ENCODE results near the gene EMD.
A peak's percentile ranks its signal among the peaks of the same experiment; 100 is the strongest.
"Not testable (repeated sequence)": the region's sequence is repeated elsewhere in the genome, so short reads cannot be mapped to it uniquely, and the experiment has no call there.

Gene EMD

DNA sequence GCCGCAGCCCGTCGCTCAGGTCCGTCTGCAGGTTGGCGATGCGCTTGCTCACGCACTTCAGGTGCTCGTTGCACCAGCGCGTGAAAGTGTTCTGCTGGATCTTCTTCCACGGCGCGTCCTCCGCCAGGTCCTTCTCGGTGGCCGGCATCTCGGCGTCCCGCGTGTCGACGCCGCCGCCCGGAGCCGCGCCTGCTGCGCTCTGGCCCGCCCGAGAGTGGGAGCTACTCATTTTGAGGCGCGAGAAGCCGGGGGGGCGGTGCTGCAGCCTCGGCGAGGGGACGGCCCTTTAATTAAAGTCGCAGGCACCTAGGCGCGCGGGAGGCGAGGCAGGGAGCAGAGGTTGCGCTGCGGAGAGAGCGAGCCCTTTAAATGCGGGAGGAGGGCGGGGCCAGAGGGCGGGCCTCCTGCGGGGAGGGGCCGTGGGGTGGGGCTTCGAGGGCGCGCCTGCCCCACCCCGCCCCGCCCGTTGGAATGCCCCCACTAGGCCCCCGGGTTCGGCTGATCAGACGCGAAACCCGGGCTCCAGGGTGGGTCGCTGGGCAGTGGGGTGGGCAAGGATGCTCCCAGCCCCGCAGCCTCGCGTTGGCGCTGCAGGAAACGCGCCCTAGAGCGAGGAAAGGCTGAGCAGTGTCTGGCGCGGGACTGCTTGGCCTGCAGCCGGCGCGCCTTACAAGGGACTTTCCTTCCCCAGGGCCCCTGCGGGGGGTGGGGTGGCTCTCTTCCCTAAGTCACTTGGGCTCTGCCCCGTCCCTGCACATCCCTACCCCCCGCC is 7.9 kb upstream of the EMD start:
- peak; percentile 87 for DNase-seq (ENCODE audit: low read depth)

DNA sequence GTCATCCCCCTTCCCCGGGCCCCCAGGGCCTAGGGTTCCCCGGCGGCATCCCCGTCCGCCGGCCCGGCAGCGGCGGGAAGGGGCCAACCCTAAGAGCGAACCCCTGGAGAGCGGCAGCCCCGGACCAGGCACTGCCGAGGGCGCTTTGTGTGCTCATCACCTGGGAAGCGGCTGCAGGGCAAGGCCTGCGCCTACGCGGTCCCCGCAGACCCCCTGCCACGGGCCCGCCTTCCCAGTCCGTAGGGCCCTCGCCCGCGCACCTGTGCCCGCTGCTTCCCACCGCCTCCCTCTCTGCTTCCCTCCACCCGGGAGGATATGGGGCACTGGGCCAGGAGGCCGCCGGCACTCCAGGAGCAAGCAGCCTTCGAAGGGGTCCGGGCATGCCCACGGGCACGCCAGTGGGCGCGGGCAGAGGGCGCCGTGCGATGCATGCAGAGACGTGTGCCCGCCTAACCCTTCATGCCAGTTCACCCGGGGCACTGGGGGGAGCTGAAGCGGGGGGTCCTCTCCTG is 7.2 kb upstream of the EMD start:
- no peak for DNase-seq (ENCODE audit: low read depth)

DNA sequence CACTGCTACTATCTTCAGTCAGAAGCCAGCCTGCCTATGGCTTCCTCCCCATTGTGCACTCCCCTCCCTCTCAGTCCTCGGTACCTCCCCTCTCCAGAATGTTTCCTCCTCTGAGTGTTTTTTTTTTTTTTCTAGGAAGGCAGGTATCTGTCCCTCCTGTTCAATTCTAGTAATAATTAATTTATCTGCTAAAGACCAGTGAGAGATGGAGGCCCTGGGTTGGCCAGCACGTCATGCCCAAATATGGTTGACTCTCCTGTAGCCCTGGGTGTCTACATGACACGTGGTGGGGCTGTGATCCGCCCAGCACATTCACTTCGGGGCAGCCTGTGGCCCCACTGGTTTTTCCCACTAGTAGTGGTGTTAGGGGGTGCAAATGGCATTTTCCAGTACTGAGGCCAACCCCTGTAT is 6.5 kb upstream of the EMD start:
- DNase-seq (ENCODE audit: low read depth) = no peak

DNA sequence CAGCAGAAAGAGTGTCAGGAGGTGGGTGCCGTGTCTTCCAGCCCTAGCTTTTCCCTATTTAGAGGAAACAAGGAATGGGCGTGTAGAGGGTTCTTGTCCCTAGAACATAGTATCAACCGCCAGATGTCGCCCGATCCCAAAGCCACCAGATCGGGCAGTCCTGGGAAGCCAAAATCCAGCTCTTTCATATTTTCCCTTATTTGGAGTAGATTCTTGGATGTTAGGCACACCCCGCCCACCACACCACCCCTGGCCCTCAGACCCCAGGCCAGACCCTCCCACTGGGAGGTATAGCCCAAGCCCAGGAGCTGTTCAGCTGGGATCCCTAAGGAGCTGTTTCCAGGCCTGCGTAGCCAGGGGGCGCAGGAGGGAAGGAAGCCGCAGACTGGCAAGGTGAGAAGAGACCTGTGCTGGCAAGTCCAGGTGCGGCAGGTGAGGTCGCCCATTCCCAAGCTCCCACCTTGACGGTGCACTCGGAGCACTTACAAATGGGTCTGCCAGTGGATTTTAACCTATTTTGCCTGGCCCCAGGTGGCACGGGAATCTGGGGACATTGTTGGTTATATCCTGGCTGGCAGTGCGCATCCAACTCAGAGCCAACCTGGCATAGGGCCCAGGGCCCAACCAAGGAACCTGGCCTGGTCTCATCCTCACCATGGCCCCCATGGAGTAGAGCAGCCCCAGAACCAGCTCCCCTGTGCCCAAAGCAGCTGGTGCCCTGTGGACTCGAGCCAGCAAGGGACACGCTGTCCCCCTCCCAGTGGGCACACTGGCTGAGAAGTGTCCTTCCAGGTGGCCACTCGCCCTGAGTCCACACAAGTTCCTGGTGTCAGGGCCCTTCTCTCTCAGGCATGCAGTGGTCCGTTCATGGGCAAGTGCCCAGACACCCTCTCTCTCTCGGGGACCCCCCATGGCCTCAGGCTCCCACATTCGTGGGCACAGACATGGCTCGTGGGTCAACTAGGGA is 5.5 kb upstream of the EMD start:
- DNase-seq (ENCODE audit: low read depth) = peak; percentile 65

DNA sequence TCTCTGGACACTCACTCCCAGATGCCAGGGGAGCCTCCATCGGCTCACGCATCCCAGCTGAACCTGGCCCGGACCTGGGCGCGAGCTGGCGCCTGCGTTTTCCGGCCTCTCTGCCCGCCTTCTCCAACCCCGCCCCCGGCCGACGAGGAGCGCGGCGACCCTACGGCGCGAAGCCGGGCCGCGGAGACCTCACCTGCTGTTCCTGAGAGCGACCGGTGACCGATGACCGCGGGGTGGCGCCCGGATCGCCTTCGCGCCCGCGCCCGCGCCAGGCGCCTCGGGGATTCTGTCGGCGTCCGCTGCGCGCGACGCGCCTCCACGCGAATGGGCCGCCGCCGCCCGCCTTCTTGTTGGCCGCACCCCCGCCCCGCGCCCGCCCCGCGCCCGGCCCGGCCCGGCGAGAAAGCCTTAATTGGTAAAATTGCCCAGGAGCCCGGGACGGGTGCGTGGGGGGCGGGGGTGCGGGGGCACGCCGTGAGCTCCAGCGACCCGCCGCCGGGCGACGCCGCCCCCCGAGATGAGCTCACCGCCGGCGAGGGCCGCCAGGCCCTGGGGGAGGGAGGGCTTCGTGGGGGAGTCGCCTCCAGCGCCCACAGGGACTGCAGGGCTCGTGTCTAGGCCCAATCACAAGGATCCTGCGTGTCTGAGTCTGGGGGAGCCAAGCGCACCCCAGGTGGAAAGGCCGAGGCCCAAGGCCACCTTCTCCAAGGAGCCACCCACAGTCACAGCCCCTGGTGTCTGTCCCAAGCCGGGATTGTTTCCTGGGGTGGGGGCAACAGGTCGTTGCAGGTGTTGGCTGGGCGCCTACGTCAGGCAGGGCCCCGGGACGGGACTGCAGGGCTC is 4.6 kb upstream of the EMD start, which contains the start of gene FLNA:
TSS of gene FLNA (minus strand) at position 322 of the 843 bp plus-strand sequence. CDS start 3,389 bp downstream, outside the sequence.
- DNase-seq (ENCODE audit: low read depth) = no peak

DNA sequence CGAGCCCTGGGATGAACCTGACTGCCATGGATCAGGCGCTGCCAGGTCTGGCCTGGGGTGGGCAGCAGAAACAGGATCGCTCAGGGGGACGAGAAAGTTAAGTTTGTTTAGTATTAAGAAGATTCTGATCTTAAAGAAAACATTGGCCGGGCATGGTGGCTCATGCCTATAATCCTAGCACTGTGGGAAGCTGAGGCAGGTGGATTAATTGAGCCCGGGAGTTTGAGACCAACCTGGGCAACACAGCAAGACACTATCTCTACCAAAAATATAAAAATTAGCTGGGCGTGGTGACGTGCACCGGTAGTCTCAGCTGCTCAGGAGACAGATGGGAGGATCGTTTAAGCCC is 4.0 kb upstream of the EMD start:
- DNase-seq (ENCODE audit: low read depth) = no peak

DNA sequence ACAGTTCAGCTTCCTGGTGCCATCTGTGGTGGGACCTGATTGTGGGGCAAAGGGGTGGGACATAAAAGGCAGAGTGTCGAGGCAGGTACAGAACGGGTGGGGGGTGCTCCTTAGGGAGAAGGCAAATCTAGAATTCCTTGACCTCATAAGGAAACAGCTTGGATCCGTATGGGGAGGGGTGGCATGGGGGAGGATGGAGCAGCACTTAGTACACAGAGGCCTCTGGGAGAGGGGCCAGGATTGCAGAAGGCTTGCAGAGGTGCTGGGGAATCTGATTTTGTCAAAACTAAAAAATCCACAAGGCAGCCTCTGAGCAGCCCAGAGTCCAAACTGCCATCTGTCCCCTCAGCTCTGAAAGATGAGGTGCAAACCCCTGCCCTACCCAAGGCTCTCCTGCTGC is 2.3 kb upstream of the EMD start:
- no peak for DNase-seq (ENCODE audit: low read depth)

DNA sequence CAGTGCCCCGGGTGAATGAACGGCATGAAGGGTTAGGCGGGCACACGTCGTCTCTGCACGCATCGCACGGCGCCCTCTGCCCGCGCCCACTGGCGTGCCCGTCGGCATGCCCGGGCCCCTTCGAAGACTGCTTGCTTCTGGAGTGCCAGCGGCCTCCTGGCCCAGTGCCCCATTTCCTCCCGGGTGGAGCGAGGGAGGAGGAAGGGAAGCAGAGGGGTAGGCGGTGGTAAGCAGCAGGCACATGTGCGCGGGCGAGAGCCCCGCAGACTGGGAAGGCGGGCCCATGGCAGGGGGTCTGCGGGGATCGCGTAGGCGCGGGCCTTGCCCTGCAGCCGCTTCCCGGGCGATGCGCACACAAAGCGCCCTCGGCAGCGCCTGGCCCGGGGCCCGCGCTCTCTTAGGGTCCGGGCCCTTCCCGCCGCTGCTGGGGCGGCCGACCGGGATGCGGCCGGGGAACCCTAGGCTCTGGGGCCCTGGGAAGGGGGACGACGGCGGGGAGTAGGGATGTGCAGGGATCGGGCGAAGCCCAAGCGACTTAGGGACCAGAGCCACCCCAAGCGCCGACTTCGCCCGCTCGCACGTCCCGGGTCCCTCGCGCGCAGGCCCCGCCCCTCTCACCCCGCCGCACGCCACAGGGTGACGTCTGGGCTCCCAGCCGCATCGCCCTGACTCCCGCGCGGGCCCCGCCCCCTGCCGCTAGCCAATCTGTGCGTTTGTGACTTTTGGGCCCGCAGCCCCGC is 866 bp upstream of the EMD start:
- DNase-seq (ENCODE audit: low read depth) = no peak

DNA sequence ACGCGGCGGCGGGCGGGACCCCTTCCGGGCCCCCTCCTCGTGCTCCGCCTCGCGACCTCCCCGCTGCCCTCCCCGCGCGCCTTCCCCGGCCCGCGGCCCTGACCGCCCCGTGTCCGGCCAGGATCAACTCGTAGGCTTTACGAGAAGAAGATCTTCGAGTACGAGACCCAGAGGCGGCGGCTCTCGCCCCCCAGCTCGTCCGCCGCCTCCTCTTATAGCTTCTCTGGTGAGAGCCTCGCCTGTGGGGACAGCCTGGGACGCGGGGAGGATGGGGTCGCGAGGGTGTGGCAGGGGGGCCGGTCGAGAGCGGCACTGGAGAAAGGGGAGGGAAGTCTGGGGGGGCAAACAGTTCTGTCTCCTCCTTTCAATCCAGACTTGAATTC is 465 bp downstream of the EMD start:
- DNase-seq (ENCODE audit: low read depth) = no peak

DNA sequence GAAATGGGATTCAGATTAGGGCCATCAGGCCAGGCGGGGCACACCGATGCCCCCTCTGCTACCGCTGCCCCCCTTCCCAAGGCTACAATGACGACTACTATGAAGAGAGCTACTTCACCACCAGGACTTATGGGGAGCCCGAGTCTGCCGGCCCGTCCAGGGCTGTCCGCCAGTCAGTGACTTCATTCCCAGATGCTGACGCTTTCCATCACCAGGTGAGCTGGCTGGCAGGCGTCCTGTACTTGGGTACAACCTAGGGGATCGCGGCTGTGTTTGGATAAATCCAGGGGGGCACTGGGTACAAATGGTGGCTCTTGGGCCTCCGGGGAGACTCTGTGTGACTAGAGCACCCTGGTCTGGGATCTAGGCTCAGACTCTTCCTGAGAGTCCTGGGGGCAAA is 1.1 kb downstream of the EMD start:
- DNase-seq (ENCODE audit: low read depth) = no peak

DNA sequence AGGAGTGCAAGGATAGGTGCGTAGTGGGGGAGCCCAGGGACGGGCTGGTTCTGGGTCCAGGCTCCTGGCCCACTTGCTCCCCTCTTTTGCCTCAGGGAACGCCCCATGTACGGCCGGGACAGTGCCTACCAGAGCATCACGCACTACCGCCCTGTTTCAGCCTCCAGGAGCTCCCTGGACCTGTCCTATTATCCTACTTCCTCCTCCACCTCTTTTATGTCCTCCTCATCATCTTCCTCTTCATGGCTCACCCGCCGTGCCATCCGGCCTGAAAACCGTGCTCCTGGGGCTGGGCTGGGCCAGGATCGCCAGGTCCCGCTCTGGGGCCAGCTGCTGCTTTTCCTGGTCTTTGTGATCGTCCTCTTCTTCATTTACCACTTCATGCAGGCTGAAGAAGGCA is 1.7 kb downstream of the EMD start:
- no peak for DNase-seq (ENCODE audit: low read depth)

DNA sequence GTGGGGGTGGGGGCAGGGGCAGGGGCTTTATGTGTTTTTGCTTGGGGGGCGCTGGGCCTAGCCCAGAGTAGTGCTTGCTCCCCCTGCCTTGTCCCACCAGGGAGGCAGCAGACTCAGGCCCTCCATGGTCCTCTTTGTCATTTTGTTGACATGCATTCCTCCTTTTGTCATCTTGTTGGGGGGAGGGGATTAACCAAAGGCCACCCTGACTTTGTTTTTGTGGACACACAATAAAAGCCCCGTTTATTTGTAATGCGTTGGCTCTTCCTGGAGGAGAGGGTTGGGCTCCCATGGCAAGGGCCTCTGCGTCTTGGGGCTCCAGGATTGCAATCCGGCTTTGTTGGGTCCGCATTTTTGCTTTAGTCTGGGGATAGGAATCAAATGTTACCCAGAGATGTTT is 2.2 kb downstream of the EMD start:
- DNase-seq (ENCODE audit: low read depth) = no peak

DNA sequence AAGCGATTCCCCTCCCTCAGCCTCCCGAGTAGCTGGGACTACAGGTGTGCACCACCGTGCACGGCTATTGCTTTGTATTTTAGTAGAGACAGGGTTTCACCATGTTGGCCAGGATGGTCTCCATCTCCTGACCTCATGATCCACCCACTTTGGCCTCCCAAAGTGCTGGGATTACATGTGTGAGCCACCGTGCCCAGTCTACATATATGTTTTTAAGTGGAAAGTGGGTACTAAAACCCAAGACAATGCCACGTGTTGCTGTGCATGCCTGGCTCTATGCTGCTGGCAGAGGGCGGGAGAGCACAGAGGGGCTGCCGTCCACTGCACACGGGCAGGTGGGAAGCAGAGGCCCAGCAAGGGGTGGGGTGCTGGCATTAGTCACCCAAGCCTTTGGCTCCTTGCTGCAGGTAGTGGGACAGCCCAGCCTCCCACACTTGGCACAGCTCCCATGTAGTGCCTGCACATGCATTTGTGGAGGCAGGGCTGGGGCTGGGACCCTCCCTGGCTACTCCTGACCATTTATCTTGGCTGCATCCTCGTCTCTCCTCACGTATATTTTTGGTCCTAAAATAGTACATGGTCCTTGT is 3.5 kb downstream of the EMD start:
- DNase-seq (ENCODE audit: low read depth) = no peak

DNA sequence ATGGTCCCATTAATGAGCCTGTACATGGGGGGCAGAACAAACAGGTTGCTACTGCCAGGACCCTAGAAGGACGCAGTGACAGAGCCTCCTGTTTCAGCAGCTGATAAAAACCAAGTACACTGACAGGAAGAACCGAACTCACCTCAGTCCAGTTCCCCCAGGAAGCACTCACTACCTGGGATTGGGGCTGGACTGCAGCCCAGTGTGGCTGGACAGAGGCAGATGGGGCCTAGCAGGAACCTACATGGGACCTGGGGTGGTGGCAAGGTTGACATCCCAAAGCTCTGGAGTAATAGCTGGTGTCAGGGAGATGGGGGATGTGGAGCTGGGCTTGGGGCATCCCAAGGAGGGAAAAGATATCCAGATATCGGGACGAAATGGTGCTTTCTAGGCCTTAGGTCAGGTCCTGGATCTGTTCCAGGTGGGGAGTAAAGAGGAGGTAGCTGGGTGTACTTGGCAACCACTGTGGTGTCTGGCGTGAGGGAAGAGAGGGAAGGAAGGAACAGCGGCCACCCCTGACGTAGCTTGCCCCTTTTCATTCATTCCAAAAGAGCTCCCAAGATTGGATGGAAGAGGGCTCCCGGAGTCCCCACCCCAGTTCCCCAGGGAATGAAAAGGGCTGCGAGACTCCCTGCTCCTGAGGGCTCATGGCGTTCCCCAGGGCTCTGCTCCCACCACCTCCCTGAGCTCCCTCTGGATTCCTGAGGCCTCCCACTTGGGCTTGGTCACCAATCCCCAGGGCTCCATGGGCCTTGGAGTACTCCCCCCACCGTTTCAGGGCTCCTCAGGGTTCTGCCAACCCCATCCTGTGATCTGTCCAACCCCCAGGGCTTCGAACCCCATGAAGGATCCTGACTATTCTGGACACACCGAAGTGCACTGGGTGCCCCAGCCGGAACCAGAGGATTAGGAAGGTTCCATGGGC is 4.5 kb downstream of the EMD start:
- DNase-seq (ENCODE audit: low read depth) = no peak

DNA sequence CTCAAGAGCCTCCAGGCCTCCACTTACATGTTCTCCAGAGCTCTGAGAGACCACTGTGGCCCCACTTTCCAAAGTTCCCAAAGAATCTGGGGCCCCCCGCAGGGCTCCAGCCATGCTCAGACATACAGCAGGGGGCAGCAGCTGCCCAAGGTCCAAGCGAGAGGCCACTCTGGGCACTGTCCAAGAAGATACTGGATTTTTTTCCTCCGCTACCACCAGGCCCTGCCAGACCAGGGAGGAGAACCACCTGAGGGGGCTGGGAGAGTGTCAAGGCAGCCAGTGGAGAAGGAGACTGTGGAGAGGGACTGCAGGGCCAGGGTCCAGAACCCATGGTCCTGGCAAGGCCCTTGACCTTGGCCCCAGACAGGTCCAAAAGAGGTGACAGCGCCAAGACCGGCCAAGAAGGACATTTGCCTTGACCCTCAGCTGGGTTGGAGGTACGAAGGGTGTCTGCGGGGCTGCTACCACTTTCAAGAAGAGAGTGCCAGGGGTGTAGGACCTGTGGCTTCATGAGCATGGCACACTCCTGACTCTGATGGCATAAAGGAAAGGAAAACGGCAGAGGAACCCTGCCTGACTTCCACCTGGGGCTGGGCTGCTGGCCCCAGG is 5.3 kb downstream of the EMD start:
- DNase-seq (ENCODE audit: low read depth) = no peak

DNA sequence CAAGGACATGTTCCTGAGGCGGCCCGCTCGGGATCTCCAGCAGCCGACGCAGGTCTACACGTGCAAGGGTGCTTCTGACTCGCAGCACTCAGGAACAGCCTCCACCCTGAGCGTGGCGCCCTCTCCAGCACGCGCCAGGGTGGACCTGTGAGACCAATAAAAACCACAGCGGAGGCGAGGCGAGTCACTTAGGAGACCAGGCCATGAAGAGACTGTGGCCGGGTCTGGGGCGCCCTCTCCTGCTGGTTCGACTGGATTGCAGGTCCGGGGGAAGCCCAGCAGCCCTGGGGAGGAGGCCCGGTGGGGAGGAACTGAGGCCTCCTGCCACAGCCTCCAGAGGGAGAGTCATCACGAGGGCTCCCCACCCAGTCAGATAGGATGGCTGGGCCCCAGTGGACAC is 9.0 kb downstream of the EMD start:
- DNase-seq (ENCODE audit: low read depth) = not testable (repeated sequence)

DNA sequence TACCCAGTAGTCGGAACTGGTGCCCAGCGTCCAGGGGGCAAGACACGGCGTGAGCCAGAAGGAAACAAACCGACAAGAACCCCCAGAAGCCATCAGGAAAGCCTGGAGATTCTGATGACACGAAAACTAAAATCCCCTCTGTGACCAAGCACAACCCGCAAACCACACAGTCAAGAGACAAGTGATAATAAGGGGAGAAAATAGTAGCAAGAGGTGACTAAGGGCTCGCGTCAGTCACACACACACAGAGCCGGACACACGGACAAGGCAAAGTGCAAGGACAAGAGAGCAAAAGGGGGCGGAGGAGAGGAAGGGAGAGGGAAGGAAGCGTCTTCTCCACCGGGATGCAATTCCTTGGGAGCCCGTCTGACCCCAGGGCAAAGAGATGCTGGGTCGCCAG is 9.6 kb downstream of the EMD start:
- not testable (repeated sequence) for DNase-seq (ENCODE audit: low read depth)

DNA sequence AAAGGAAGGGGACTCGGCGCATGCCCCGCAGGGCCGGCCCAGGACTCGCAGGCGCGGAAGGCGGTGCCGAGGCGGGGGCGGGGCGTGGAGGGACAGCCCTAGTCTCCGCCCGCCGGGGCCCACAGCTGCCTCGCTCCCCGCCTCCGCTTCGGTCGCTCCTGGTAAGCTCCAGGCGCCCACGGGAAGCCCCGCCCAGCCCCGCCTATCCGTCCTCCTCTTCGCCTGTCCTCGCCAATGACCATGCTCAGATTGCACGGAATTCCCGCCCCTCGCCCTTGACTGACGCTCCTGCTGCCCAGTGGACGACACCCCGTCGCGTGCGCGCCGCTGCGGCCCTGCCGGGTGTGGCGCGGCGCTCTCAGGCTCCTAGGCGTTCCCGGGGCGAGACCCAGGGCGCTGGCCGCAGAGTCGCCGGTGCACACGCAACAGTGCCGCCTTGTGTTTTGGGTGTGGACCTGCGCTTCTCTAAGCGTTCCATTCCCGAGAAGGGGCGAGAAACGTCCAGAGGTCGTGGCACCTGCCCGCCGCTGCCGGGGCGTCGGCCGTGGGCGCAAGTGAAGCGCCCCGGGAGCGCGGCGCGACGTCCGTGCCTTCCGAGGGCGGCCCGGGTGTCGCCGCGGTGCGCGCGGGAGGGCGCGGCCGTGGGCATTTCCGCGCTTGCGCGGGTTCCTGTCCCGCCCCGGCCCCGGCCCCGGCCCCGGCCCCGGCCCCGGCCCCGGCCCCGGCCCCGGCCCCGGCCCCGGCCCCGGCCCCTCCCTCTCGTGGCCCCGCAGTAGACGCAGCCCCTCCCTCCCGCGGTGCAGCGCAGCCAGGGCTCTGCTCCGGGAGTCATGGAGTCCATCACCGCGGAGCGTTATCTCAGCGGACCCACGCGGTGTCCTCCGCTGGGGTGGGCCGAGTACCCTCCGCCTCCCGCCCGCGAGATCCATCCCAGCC is 11.0 kb downstream of the EMD start:
- not testable (repeated sequence) for DNase-seq (ENCODE audit: low read depth)
